Endothelial cell of umbilical vein (primary cell): ENCODE measurements around the gene KRTAP10-10. TPM values are rescaled to one million over a fixed set of nuclear protein-coding genes. Genes with fewer than 3 reads are reported as not detected.

ENCODE experiments used
- BruUV-seq: library from RNA; stranded (reverse); fragments of 400-500 nt; replicated peaks from 2 replicates; lab custom pipeline; 2021; lab: Mats Ljungman, UMichigan
- CTCF ChIA-PET: fragments of 300-600, 350-600 bp; sonication (Branson Sonifier 250); formaldehyde crosslinking; loops from one replicate; lab custom pipeline; 2021; ENCODE audit warnings: antibody characterized with exemption, inconsistent platforms; lab: Charles Lee
- POLR2A ChIA-PET: fragments of 300-600, 350-600 bp; sonication (Branson Sonifier 250); formaldehyde crosslinking; loops from one replicate; lab custom pipeline; 2021; ENCODE audit warnings: antibody characterized with exemption, inconsistent platforms; lab: Charles Lee
- DNase-seq: peaks from one replicate; pipeline ENCODE4 v3.0.0-alpha.2; 2011; ENCODE audit warnings: low read depth, low spot score
- FAIRE-seq: peaks from 2 replicates; lab custom pipeline; 2011; peaks lifted over from hg19 to GRCh38; lab: Jason Lieb, UNC
- H2AFZ ChIP-seq: 2 replicates; pipeline ENCODE4 v1.6.0; 2012; ENCODE audit warnings: low read depth, low read length, control low read depth, inconsistent platforms
- H3K27ac ChIP-seq: 2 replicates; pipeline ENCODE4 v1.5.1; 2011; ENCODE audit warnings: low read depth, mild to moderate bottlenecking, control low read depth, low read length, moderate library complexity; ENCODE audit not compliant: insufficient read depth
- H3K27me3 ChIP-seq, 2 experiments: 2 replicates each; pipeline versions ENCODE4 v1.6.0 to v1.6.1; 2011; ENCODE audit warnings: low read length in 2 of 2, mixed read lengths in 1 of 2; ENCODE audit not compliant: control insufficient read depth in 2 of 2, insufficient read depth in 2 of 2
- H3K36me3 ChIP-seq, 2 experiments: 2 replicates in 1 of 2; 3 replicates in 1 of 2; pipeline ENCODE4 v1.5.1; 2011; ENCODE audit warnings: low read length in 2 of 2, mild to moderate bottlenecking in 1 of 2, moderate library complexity in 1 of 2; ENCODE audit not compliant: control insufficient read depth in 2 of 2, insufficient read depth in 2 of 2; ENCODE audit errors: extremely low read depth in 1 of 2
- H3K4me1 ChIP-seq: 3 replicates; pipeline ENCODE4 v1.5.1; 2011; ENCODE audit warnings: mild to moderate bottlenecking, low read length; ENCODE audit not compliant: control insufficient read depth, insufficient read depth; ENCODE audit errors: extremely low read depth
- H3K4me2 ChIP-seq: 2 replicates; pipeline ENCODE4 v1.6.1; 2011; ENCODE audit warnings: low read length, control low read depth, mixed read lengths; ENCODE audit not compliant: insufficient read depth
- H3K4me3 ChIP-seq, 3 experiments: fragments of 200-600 bp in 1 of 3; sonication (generic), shearing (Covaris generic) in 1 of 3; replicated peaks in 1 of 3; 2 replicates each; pipeline ENCODE4 v1.5.1; 2011 to 2016; ENCODE audit warnings: control low read depth in 3 of 3, low read length in 3 of 3, mild to moderate bottlenecking in 2 of 3, inconsistent platforms in 1 of 3, low read depth in 1 of 3, moderate library complexity in 1 of 3; ENCODE audit not compliant: insufficient read depth in 1 of 3
- H3K79me2 ChIP-seq: 2 replicates; pipeline ENCODE4 v1.6.0; 2012; ENCODE audit warnings: low read length, inconsistent platforms; ENCODE audit not compliant: control insufficient read depth, insufficient read depth
- H3K9ac ChIP-seq: replicated peaks from 2 replicates; pipeline ENCODE3; 2011; ENCODE audit warnings: low read length, control low read depth; ENCODE audit not compliant: insufficient read depth; ENCODE audit errors: extremely low read depth
- H3K9me1 ChIP-seq: replicated peaks from 3 replicates; pipeline ENCODE4 v1.6.0; 2011; ENCODE audit warnings: mild to moderate bottlenecking, low read length; ENCODE audit not compliant: control insufficient read depth, insufficient read depth; ENCODE audit errors: extremely low read depth
- H3K9me3 ChIP-seq: replicated peaks from 2 replicates; pipeline ENCODE4 v1.5.1; 2012; ENCODE audit warnings: low read length, inconsistent platforms; ENCODE audit not compliant: control insufficient read depth, insufficient read depth
- H4K20me1 ChIP-seq: replicated peaks from 2 replicates; pipeline ENCODE3; 2011; ENCODE audit warnings: mild to moderate bottlenecking, low read length; ENCODE audit not compliant: control insufficient read depth, insufficient read depth; ENCODE audit errors: extremely low read depth
- CTCF ChIP-seq, 2 donors: IDR thresholded peaks; 1 replicate in 1 of 2; 2 replicates in 1 of 2; pipeline ENCODE4 v1.5.1; 2011; ENCODE audit warnings: low read length in 2 of 2, mild to moderate bottlenecking in 2 of 2, moderate library complexity in 2 of 2, control low read depth in 1 of 2, inconsistent platforms in 1 of 2, low read depth in 1 of 2; ENCODE audit not compliant: insufficient read depth in 1 of 2; ENCODE audit errors: extremely low read depth in 1 of 2
- EZH2 ChIP-seq: IDR thresholded peaks from 2 replicates; pipeline ENCODE4 v1.6.1; 2012; ENCODE audit warnings: borderline replicate concordance, low read depth, mild to moderate bottlenecking, moderate library complexity, low read length, inconsistent platforms; ENCODE audit not compliant: severe bottlenecking
- FOS ChIP-seq: IDR thresholded peaks from 2 replicates; pipeline ENCODE4 v1.6.1; 2011; ENCODE audit warnings: mild to moderate bottlenecking, low read length, moderate library complexity, borderline replicate concordance; ENCODE audit not compliant: insufficient read depth
- GATA2 ChIP-seq: IDR thresholded peaks from 2 replicates; pipeline ENCODE4 v1.7.0; 2011; ENCODE audit warnings: low read depth, mild to moderate bottlenecking, moderate library complexity, mixed read lengths, low read length; ENCODE audit not compliant: insufficient read length, insufficient read depth
- JUN ChIP-seq: IDR thresholded peaks from 2 replicates; pipeline ENCODE4 v1.6.1; 2011; ENCODE audit warnings: borderline replicate concordance, low read depth; ENCODE audit not compliant: insufficient read length, insufficient read depth
- MAX ChIP-seq: IDR thresholded peaks from 2 replicates; pipeline ENCODE4 v1.6.1; 2011; ENCODE audit not compliant: insufficient read depth, insufficient read length
- MYC ChIP-seq: IDR thresholded peaks from one replicate; pipeline ENCODE4 v1.6.1; 2011; ENCODE audit warnings: mild to moderate bottlenecking, low read depth, low read length
- POLR2A ChIP-seq: IDR thresholded peaks from 2 replicates; pipeline ENCODE4 v1.6.1; 2012; ENCODE audit warnings: low read depth, mild to moderate bottlenecking, control low read depth, low read length
- POLR2AphosphoS5 ChIP-seq: IDR thresholded peaks from 2 replicates; pipeline ENCODE4 v1.6.1; 2012; ENCODE audit warnings: low read depth, mild to moderate bottlenecking, control low read depth, low read length, moderate library complexity; ENCODE audit not compliant: insufficient read depth
- dilution Hi-C: fragments of 300-500 bp; cut with MboI; formaldehyde crosslinking; loops from one replicate; pipeline ENCODE4 v1.15.0; 2019; ENCODE audit warnings: low sequenced_read_pairs; ENCODE audit not compliant: extremely low pct_ligation_motif_present
- intact Hi-C: fragments of 100-400 bp; cut with micrococcal nuclease; formaldehyde crosslinking; loops from one replicate; pipeline ENCODE4 v1.10.0; 2022
- polyA plus RNA-seq, 4 experiments: library from polyadenylated mRNA; depleted of rRNA in 3 of 4; stranded (reverse) in 3 of 4; unstranded in 1 of 4; fragments of >200 nt; gene quantifications; 2 replicates each; pipeline versions ENCODE4 v1.2.1 to v1.2.3, GENCODE V29; 2011 to 2012; ENCODE audit warnings: missing spikeins in 1 of 4
- total RNA-seq: library from RNA; stranded (reverse); gene quantifications from 2 replicates; pipeline ENCODE4 v1.2.3, GENCODE V29; 2021

KRTAP10-10 gene
- total and polyA plus RNA-seq, 2 donors (not counting 3 experiments of a cell fraction or from before 2014, with no cell fraction given) = not detected

- no peaks in the 10 kb centered on the region for H3K79me2 ChIP-seq
- intact Hi-C loops (no loop called here), dilution Hi-C loops (no loop called here)
- H3K27me3 ChIP-seq = no peaks in the 10 kb centered on the region
- FAIRE-seq = no peak
- ChIA-PET POLR2A (no interaction called here), CTCF (no interaction called here)
- no TSS peak for BruUV-seq
- no peaks in the 10 kb centered on the region for H3K9me3 ChIP-seq
- H3K4me1 ChIP-seq = no peaks in the 10 kb centered on the region
- TF ChIP-seq EZH2 = no peak
- TF ChIP-seq MYC = no peak
- TF ChIP-seq FOS = no peak
- no peak for TF ChIP-seq POLR2A
- TF ChIP-seq CTCF (IDR thresholded peaks at IDR 0.05; ENCODE audit: extremely low read depth in 1 of 2, insufficient read depth in 1 of 2, low read depth in 1 of 2, low read length in 2 of 2) = no peak
- no peak for TF ChIP-seq MAX
- no peak for TF ChIP-seq JUN
- TF ChIP-seq POLR2AphosphoS5 = no peak
- TF ChIP-seq GATA2 = no peak
- H3K9me1 ChIP-seq = no peaks in the 10 kb centered on the region
- H3K9ac ChIP-seq = no peak overlapping the region
- no peak overlapping the region for H3K27ac ChIP-seq
- H2AFZ ChIP-seq = no peak overlapping the region
- no peaks in the 10 kb centered on the region for H3K36me3 ChIP-seq
- no peak overlapping the region for H3K4me2 ChIP-seq
- H4K20me1 ChIP-seq = no peaks in the 10 kb centered on the region
- no peak overlapping the region for H3K4me3 ChIP-seq
- DNase-seq = no peak
Observed at GRCh38 chr21:44648557-44649311, 11.6 kb downstream of the KRTAP10-10 start.
